Endothelial cell of umbilical vein (primary cell): ENCODE data around the gene GPR61. TPM values are rescaled to one million over a fixed set of nuclear protein-coding genes. Genes with fewer than 3 reads are reported as not detected.

ENCODE experiments used
- BruUV-seq: library from RNA; stranded (reverse); fragments of 400-500 nt; replicated peaks from 2 replicates; lab custom pipeline; 2021; lab: Mats Ljungman, UMichigan
- CTCF ChIA-PET: fragments of 300-600, 350-600 bp; sonication (Branson Sonifier 250); formaldehyde crosslinking; loops from one replicate; lab custom pipeline; 2021; ENCODE audit warnings: antibody characterized with exemption, inconsistent platforms; lab: Charles Lee
- POLR2A ChIA-PET: fragments of 300-600, 350-600 bp; sonication (Branson Sonifier 250); formaldehyde crosslinking; loops from one replicate; lab custom pipeline; 2021; ENCODE audit warnings: antibody characterized with exemption, inconsistent platforms; lab: Charles Lee
- DNase-seq: peaks from one replicate; pipeline ENCODE4 v3.0.0-alpha.2; 2011; ENCODE audit warnings: low read depth, low spot score
- FAIRE-seq: peaks from 2 replicates; lab custom pipeline; 2011; peaks lifted over from hg19 to GRCh38; lab: Jason Lieb, UNC
- H2AFZ ChIP-seq: 2 replicates; pipeline ENCODE4 v1.6.0; 2012; ENCODE audit warnings: low read depth, low read length, control low read depth, inconsistent platforms
- H3K27ac ChIP-seq: 2 replicates; pipeline ENCODE4 v1.5.1; 2011; ENCODE audit warnings: low read depth, mild to moderate bottlenecking, control low read depth, low read length, moderate library complexity; ENCODE audit not compliant: insufficient read depth
- H3K27me3 ChIP-seq, 2 experiments: 2 replicates each; pipeline versions ENCODE4 v1.6.0 to v1.6.1; 2011; ENCODE audit warnings: low read length in 2 of 2, mixed read lengths in 1 of 2; ENCODE audit not compliant: control insufficient read depth in 2 of 2, insufficient read depth in 2 of 2
- H3K36me3 ChIP-seq, 2 experiments: 2 replicates in 1 of 2; 3 replicates in 1 of 2; pipeline ENCODE4 v1.5.1; 2011; ENCODE audit warnings: low read length in 2 of 2, mild to moderate bottlenecking in 1 of 2, moderate library complexity in 1 of 2; ENCODE audit not compliant: control insufficient read depth in 2 of 2, insufficient read depth in 2 of 2; ENCODE audit errors: extremely low read depth in 1 of 2
- H3K4me1 ChIP-seq: 3 replicates; pipeline ENCODE4 v1.5.1; 2011; ENCODE audit warnings: mild to moderate bottlenecking, low read length; ENCODE audit not compliant: control insufficient read depth, insufficient read depth; ENCODE audit errors: extremely low read depth
- H3K4me2 ChIP-seq: 2 replicates; pipeline ENCODE4 v1.6.1; 2011; ENCODE audit warnings: low read length, control low read depth, mixed read lengths; ENCODE audit not compliant: insufficient read depth
- H3K4me3 ChIP-seq, 3 experiments: fragments of 200-600 bp in 1 of 3; sonication (generic), shearing (Covaris generic) in 1 of 3; replicated peaks in 1 of 3; 2 replicates each; pipeline ENCODE4 v1.5.1; 2011 to 2016; ENCODE audit warnings: control low read depth in 3 of 3, low read length in 3 of 3, mild to moderate bottlenecking in 2 of 3, inconsistent platforms in 1 of 3, low read depth in 1 of 3, moderate library complexity in 1 of 3; ENCODE audit not compliant: insufficient read depth in 1 of 3
- H3K79me2 ChIP-seq: 2 replicates; pipeline ENCODE4 v1.6.0; 2012; ENCODE audit warnings: low read length, inconsistent platforms; ENCODE audit not compliant: control insufficient read depth, insufficient read depth
- H3K9ac ChIP-seq: replicated peaks from 2 replicates; pipeline ENCODE3; 2011; ENCODE audit warnings: low read length, control low read depth; ENCODE audit not compliant: insufficient read depth; ENCODE audit errors: extremely low read depth
- H3K9me1 ChIP-seq: replicated peaks from 3 replicates; pipeline ENCODE4 v1.6.0; 2011; ENCODE audit warnings: mild to moderate bottlenecking, low read length; ENCODE audit not compliant: control insufficient read depth, insufficient read depth; ENCODE audit errors: extremely low read depth
- H3K9me3 ChIP-seq: replicated peaks from 2 replicates; pipeline ENCODE4 v1.5.1; 2012; ENCODE audit warnings: low read length, inconsistent platforms; ENCODE audit not compliant: control insufficient read depth, insufficient read depth
- H4K20me1 ChIP-seq: replicated peaks from 2 replicates; pipeline ENCODE3; 2011; ENCODE audit warnings: mild to moderate bottlenecking, low read length; ENCODE audit not compliant: control insufficient read depth, insufficient read depth; ENCODE audit errors: extremely low read depth
- EZH2 ChIP-seq: IDR thresholded peaks from 2 replicates; pipeline ENCODE4 v1.6.1; 2012; ENCODE audit warnings: borderline replicate concordance, low read depth, mild to moderate bottlenecking, moderate library complexity, low read length, inconsistent platforms; ENCODE audit not compliant: severe bottlenecking
- FOS ChIP-seq: IDR thresholded peaks from 2 replicates; pipeline ENCODE4 v1.6.1; 2011; ENCODE audit warnings: mild to moderate bottlenecking, low read length, moderate library complexity, borderline replicate concordance; ENCODE audit not compliant: insufficient read depth
- GATA2 ChIP-seq: IDR thresholded peaks from 2 replicates; pipeline ENCODE4 v1.7.0; 2011; ENCODE audit warnings: low read depth, mild to moderate bottlenecking, moderate library complexity, mixed read lengths, low read length; ENCODE audit not compliant: insufficient read length, insufficient read depth
- JUN ChIP-seq: IDR thresholded peaks from 2 replicates; pipeline ENCODE4 v1.6.1; 2011; ENCODE audit warnings: borderline replicate concordance, low read depth; ENCODE audit not compliant: insufficient read length, insufficient read depth
- MYC ChIP-seq: IDR thresholded peaks from one replicate; pipeline ENCODE4 v1.6.1; 2011; ENCODE audit warnings: mild to moderate bottlenecking, low read depth, low read length
- POLR2A ChIP-seq: IDR thresholded peaks from 2 replicates; pipeline ENCODE4 v1.6.1; 2012; ENCODE audit warnings: low read depth, mild to moderate bottlenecking, control low read depth, low read length
- POLR2AphosphoS5 ChIP-seq: IDR thresholded peaks from 2 replicates; pipeline ENCODE4 v1.6.1; 2012; ENCODE audit warnings: low read depth, mild to moderate bottlenecking, control low read depth, low read length, moderate library complexity; ENCODE audit not compliant: insufficient read depth
- dilution Hi-C: fragments of 300-500 bp; cut with MboI; formaldehyde crosslinking; loops from one replicate; pipeline ENCODE4 v1.15.0; 2019; ENCODE audit warnings: low sequenced_read_pairs; ENCODE audit not compliant: extremely low pct_ligation_motif_present
- intact Hi-C: fragments of 100-400 bp; cut with micrococcal nuclease; formaldehyde crosslinking; loops from one replicate; pipeline ENCODE4 v1.10.0; 2022
- polyA plus RNA-seq, 4 experiments: library from polyadenylated mRNA; depleted of rRNA in 3 of 4; stranded (reverse) in 3 of 4; unstranded in 1 of 4; fragments of >200 nt; gene quantifications; 2 replicates each; pipeline versions ENCODE4 v1.2.1 to v1.2.3, GENCODE V29; 2011 to 2012; ENCODE audit warnings: missing spikeins in 1 of 4
- total RNA-seq: library from RNA; stranded (reverse); gene quantifications from 2 replicates; pipeline ENCODE4 v1.2.3, GENCODE V29; 2021
- TF ChIP-seq, protein P1 (sequence below): IDR thresholded peaks from 2 replicates; pipeline ENCODE4 v1.6.1; 2011; ENCODE audit not compliant: insufficient read depth, insufficient read length
- TF ChIP-seq, protein P2 (sequence below), 2 donors: IDR thresholded peaks; 1 replicate in 1 of 2; 2 replicates in 1 of 2; pipeline ENCODE4 v1.5.1; 2011; ENCODE audit warnings: low read length in 2 of 2, mild to moderate bottlenecking in 2 of 2, moderate library complexity in 2 of 2, control low read depth in 1 of 2, inconsistent platforms in 1 of 2, low read depth in 1 of 2; ENCODE audit not compliant: insufficient read depth in 1 of 2; ENCODE audit errors: extremely low read depth in 1 of 2

Gene GPR61
- total and polyA plus RNA-seq, 2 donors (not counting 3 experiments of a cell fraction or from before 2014, with no cell fraction given): not detected

GRCh38 chr1:109490934-109491302 lies 48.8 kb upstream of the GPR61 start:
- CTCF ChIA-PET: interaction anchor here (0.5 to 23.0 kb wide), 20 partner anchors 9 to 878 kb away, joined by 3 to 955 read pairs (median 4); partner anchors contain the start of genes AHCYL1, AMIGO1, GPR61 and PSRC1
- no peaks in the 10 kb centered on the region for H3K9me3 ChIP-seq
- POLR2A ChIA-PET: interaction anchor here (1.5 kb wide), 1 partner anchor 42 kb away, joined by 4 read pairs; no protein-coding TSS in a partner anchor
- intact Hi-C loops: loop anchor here (2.0 kb wide), 1 partner anchor 42 kb away; no protein-coding TSS in a partner anchor
- no peak for TF ChIP-seq MYC
- TF ChIP-seq, protein P1, sequence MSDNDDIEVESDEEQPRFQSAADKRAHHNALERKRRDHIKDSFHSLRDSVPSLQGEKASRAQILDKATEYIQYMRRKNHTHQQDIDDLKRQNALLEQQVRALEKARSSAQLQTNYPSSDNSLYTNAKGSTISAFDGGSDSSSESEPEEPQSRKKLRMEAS: no peak
- TF ChIP-seq EZH2: no peak
- no peak for TF ChIP-seq JUN
- TF ChIP-seq FOS: no peak
- TF ChIP-seq POLR2AphosphoS5: no peak
- TF ChIP-seq, protein P2, sequence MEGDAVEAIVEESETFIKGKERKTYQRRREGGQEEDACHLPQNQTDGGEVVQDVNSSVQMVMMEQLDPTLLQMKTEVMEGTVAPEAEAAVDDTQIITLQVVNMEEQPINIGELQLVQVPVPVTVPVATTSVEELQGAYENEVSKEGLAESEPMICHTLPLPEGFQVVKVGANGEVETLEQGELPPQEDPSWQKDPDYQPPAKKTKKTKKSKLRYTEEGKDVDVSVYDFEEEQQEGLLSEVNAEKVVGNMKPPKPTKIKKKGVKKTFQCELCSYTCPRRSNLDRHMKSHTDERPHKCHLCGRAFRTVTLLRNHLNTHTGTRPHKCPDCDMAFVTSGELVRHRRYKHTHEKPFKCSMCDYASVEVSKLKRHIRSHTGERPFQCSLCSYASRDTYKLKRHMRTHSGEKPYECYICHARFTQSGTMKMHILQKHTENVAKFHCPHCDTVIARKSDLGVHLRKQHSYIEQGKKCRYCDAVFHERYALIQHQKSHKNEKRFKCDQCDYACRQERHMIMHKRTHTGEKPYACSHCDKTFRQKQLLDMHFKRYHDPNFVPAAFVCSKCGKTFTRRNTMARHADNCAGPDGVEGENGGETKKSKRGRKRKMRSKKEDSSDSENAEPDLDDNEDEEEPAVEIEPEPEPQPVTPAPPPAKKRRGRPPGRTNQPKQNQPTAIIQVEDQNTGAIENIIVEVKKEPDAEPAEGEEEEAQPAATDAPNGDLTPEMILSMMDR (IDR thresholded peaks at IDR 0.05; ENCODE audit: extremely low read depth in 1 of 2, insufficient read depth in 1 of 2, low read depth in 1 of 2, low read length in 2 of 2): no peak
- TF ChIP-seq GATA2: no peak
- no peak for TF ChIP-seq POLR2A
- DNase-seq: no peak
- no peak overlapping the region for H2AFZ ChIP-seq
- BruUV-seq: no TSS peak
- H3K79me2 ChIP-seq: no peaks in the 10 kb centered on the region
- H4K20me1 ChIP-seq: no peaks in the 10 kb centered on the region
- H3K4me3 ChIP-seq: no peak overlapping the region
- no peak overlapping the region for H3K9ac ChIP-seq
- H3K27me3 ChIP-seq: no peaks in the 10 kb centered on the region
- H3K4me2 ChIP-seq: no peak overlapping the region
- no peaks in the 10 kb centered on the region for H3K9me1 ChIP-seq
- H3K36me3 ChIP-seq: peaks cover 2 to 5% of the 10 kb centered on the region in 2 experiments
- no peak for FAIRE-seq
- peaks cover 15% of the 10 kb centered on the region for H3K4me1 ChIP-seq
- H3K27ac ChIP-seq: no peak overlapping the region
- dilution Hi-C loops: no loop called here
